Epithelial cell of esophagus (primary cell): ENCODE data around the gene CPTP.

Source experiments
- DNase-seq: peaks from one replicate; pipeline ENCODE4 v3.0.0; 2010; ENCODE audit warnings: low read depth
- H3K4me3 ChIP-seq: 2 replicates; pipeline ENCODE4 v1.5.1; 2011; ENCODE audit warnings: mild to moderate bottlenecking, low read length, control low read depth
- CTCF ChIP-seq: IDR thresholded peaks from 2 replicates; pipeline ENCODE4 v1.5.1; 2011; ENCODE audit warnings: low read depth, mild to moderate bottlenecking, low read length, control low read depth, inconsistent platforms; ENCODE audit not compliant: insufficient read depth; ENCODE audit errors: missing control alignments

CPTP gene

GRCh38 chr1:1307923-1308755 is 16.5 kb upstream of the CPTP start, which contains the start of the genes ACAP3 and PUSL1:
TSS of gene ACAP3 (minus strand) at chr1:1307930. CDS start at chr1:1307815, 115 bp downstream.
TSS of gene PUSL1 (plus strand) at chr1:1308597. CDS start at chr1:1308644, 47 bp downstream.
- peak within 1 kb of the TSS; percentile 78 for H3K4me3 ChIP-seq
- TF ChIP-seq CTCF = no peak
- peak; percentile 95 for DNase-seq

GRCh38 chr1:1308756-1309250 is 15.8 kb upstream of the CPTP start:
- DNase-seq = no peak
- peak overlapping the region; percentile 56 for H3K4me3 ChIP-seq
- no peak for TF ChIP-seq CTCF

- no peak for DNase-seq
- TF ChIP-seq CTCF = no peak
- peak overlapping the region; percentile 56 for H3K4me3 ChIP-seq
Observed at GRCh38 chr1:1309251-1310108, 15.1 kb upstream of the CPTP start.

DNA sequence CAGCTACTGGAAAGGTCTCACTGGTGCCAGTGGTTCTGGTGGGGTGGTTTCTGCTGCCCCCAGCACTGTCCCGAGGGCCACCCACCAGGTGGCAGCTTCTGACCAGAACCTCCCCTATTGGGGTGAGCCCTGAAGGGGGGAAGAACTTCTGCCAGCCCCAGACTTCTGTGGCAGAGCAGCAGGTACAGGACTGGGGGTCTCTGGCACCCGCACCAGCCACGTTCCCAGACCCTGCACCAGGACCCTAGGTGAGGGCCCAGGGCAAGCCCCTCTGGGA is 14.6 kb upstream of the CPTP start:
- no peak for DNase-seq
- peak overlapping the region; percentile 56 for H3K4me3 ChIP-seq
- no peak for TF ChIP-seq CTCF

DNA sequence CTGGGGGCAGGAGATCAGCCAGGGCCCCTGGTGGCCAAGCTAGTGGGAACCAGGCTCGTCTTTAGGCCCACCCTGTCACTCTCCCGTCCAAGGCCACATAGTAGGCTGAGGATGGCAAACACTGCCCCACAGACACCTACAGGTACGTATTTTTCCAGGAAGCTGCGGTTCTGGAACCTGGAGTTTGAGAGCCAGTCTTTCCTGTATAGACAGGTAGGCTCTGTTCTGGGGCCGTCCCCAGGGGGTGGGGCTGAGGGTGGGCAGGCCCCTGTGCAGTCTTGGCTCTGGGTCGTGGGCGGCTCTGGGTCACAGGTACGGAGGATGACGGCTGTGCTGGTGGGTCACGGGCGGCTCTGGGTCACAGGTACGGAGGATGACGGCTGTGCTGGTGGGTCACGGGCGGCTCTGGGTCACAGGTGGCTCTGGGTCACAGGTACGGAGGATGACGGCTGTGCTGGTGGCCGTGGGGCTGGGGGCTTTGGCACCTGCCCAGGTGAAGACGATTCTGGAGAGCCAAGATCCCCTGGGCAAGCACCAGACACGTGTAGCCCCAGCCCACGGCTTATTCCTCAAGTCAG is 14.0 kb upstream of the CPTP start:
- no peak overlapping the region for H3K4me3 ChIP-seq
- no peak for TF ChIP-seq CTCF
- peak; percentile 57 for DNase-seq

DNA sequence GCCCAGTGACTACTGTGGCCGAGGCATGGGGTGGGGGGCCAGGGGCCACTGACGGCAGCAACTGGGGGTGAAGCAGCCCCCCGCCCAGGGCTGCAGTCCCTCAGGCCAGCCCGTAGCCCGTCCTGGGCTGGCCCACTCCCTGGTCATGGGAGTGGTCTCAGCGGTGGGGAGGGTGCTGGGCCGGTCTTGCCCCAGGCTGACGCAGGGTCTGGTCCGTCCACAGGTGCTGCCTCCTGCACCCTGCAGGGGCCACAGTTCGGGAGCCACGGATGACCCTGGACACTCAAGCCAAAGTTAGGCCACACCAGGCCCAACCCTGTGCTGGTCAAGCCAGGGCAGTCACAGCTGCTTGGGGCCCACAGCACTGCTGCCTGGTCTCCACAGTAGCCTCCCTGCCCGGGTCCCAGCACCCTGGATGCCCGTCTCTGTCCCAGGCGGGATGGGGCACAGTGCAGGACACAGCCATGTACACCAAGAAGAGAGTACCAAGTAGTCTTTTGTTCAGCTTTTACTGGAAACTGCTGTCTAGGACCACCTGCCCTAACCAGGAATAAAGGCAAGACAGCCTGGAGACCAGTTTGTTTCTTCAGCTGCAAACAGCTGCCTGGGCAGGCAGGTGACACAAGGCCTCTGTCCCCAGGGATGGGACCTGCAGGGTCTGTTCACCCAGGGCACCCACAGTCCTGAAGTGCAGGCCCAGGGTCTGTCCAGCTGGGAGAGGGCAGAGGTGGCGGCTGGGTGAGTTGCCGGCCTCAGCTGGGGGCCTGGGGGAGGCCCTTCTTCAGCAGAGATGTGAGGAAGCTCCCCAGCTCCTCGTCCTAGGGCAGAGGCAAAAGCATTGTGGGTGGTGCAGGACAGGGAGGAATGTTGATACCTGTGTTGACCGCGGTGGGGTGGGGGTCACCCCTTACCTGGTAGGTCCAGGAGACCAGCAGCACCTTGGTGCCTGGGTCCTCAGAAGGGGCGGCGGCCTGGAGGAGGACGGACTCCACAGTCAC is 13.2 kb upstream of the CPTP start:
- DNase-seq = no peak
- no peak for TF ChIP-seq CTCF
- H3K4me3 ChIP-seq = no peak overlapping the region
